Measurements from ENCODE around the gene GJB3.
"Not testable (repeated sequence)": the region's sequence is repeated elsewhere in the genome, so short reads cannot be mapped to it uniquely, and the experiment has no call there.

Gene GJB3

DNA sequence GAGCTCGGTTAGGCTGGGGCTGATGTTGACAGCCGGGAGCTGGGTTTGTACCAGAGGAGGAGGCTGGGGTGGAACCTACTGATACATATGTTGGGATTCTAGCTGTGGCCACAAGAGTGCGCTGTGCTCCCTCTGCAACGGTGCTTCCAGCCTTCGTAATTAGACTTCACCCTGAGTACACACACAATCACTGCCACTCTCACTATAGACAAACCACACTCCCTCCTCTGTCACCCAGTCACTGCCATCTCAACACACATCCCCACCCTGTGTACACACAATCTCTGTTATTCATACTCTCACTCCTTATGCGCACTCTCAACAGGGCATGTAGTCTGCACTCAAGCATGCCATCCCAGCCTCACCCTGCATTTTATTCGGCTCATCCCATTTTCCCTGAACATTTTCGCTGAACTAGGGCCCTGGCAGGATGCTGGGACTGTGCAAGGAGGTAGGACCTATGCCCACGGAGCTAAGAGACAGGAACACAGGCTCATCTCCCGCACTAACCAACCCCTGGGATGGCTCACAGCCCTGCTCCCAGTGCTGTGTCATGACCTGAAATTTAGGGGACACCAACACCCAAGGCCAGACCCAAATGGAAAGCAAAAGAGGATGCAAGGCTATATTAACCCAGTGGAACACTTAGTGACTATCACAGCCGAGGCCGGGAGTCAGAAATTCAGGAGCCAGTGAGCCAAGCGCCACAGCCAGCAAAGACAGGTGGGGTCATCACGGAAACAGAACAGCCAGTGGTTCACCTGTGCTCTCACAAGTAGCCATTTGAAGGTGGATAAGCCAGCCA, 5.7 kb downstream of the GJB3 start:
- no peak for FAIRE-seq

- no peak for FAIRE-seq
Measured at GRCh38 chr1:34787461-34788420, 6.7 kb downstream of the GJB3 start.

- no peak for FAIRE-seq
Measured at GRCh38 chr1:34790985-34791384, 10.0 kb downstream of the GJB3 start.

GRCh38 chr1:34792424-34792823, 11.4 kb downstream of the GJB3 start:
- FAIRE-seq, result no peak

GRCh38 chr1:34792868-34793727, 12.1 kb downstream of the GJB3 start, which contains the start of gene GJA4:
TSS of gene GJA4 (plus strand) at chr1:34792999. CDS start at chr1:34794214, 1,215 bp downstream.
- no peak for FAIRE-seq

- no peak for FAIRE-seq
Measured at GRCh38 chr1:34794001-34794789, 13.2 kb downstream of the GJB3 start.

DNA sequence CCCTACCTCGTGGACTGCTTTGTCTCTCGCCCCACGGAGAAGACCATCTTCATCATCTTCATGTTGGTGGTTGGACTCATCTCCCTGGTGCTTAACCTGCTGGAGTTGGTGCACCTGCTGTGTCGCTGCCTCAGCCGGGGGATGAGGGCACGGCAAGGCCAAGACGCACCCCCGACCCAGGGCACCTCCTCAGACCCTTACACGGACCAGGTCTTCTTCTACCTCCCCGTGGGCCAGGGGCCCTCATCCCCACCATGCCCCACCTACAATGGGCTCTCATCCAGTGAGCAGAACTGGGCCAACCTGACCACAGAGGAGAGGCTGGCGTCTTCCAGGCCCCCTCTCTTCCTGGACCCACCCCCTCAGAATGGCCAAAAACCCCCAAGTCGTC, 13.8 kb downstream of the GJB3 start:
- no peak for FAIRE-seq

DNA sequence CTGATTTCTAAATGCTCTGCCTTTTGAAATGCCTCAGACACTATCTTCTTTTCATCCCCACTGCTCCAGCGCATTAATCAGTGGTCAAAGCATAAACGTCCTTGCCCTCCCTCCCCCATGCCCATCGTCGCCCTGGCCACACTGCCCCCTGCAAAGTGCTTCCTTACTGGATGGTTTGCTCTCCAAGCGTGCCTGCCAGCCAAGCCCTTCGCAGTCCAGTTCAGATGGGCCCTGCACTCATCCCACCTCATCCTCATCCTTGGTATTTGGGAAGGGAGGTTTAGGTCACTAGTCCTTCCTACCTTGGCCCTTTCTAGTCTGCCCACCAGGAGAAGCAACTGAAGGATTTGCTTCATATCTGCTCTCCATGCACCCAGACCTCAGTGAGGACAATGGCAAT, 14.9 kb downstream of the GJB3 start:
- FAIRE-seq, result no peak

- FAIRE-seq, result no peak
Measured at GRCh38 chr1:34796990-34797389, 16.0 kb downstream of the GJB3 start.

- no peak for FAIRE-seq
Measured at GRCh38 chr1:34800214-34800613, 19.2 kb downstream of the GJB3 start.

- no peak for FAIRE-seq
Measured at GRCh38 chr1:34803770-34804169, 22.8 kb downstream of the GJB3 start.

GRCh38 chr1:34806396-34806795, 25.4 kb downstream of the GJB3 start:
- FAIRE-seq, result no peak

GRCh38 chr1:34808051-34808810, 27.2 kb downstream of the GJB3 start:
- no peak for FAIRE-seq

GRCh38 chr1:34810781-34811180, 29.8 kb downstream of the GJB3 start:
- FAIRE-seq, result not testable (repeated sequence)

- FAIRE-seq, result no peak
Measured at GRCh38 chr1:34816332-34816731, 35.3 kb downstream of the GJB3 start.

DNA sequence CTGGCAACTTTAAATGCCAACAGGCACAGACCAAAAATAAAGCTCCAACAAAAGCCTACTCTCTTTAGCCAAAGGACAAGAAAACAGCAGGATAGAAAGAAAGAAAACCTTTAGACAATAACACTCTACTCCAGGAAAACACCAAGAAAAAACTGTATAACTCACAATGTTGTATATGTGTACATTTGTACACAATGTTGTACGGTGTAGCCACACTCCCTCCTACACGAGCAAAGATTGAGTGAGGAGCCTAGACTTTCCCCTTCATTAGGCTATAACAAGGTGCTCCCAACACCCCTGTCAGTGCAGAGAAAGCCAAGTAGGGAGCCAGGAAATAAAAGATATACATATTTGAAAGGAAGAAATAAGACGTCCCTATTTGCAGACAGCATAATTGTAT, 35.8 kb downstream of the GJB3 start:
- no peak for FAIRE-seq

- not testable (repeated sequence) for FAIRE-seq
Measured at GRCh38 chr1:34818862-34819261, 37.8 kb downstream of the GJB3 start.

DNA sequence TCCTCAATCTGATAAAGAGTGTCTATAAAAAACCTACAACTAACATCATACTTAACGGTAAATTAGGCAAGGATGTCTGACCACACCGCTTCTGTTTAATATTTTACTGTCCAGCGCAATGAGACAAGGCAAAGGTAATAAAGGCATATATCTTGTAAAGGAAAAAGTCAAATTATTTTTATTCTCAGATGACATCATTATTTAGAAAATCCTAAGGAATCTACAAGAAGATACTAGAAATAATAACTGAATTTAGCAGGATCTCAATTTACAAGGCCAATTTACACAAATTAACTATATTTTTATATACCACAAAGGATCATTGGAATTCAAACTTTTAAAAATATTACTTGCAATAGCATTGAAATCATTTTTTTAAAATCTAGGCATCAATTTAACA, 41.2 kb downstream of the GJB3 start:
- no peak for FAIRE-seq

- FAIRE-seq, result no peak
Measured at GRCh38 chr1:34824817-34825454, 43.9 kb downstream of the GJB3 start.

GRCh38 chr1:34825455-34826091, 44.6 kb downstream of the GJB3 start:
- FAIRE-seq, result no peak

All from TTC549 (cell line).